Measurements from ENCODE around the gene CD300LB. TPM values are rescaled to one million over a fixed set of nuclear protein-coding genes. Genes with fewer than 3 reads are reported as not detected.
"Not testable (repeated sequence)": the region's sequence is repeated elsewhere in the genome, so short reads cannot be mapped to it uniquely, and the experiment has no call there.

Gene CD300LB
- total and polyA plus RNA-seq, 10 of the 15 experiments (the other 5 are each of a cell fraction or from before 2014, with no cell fraction given): 0.08 to 0.57 (median 0.25) TPM; not detected in 4

GRCh38 chr17:74558882-74559519 is 27.7 kb upstream of the CD300LB start (continued):
- TF ChIP-seq PBX3 (IDR thresholded peaks at IDR 0.05; ENCODE audit: insufficient replicate concordance, low read depth, low read length): no peak
- TF ChIP-seq SMAD5 (IDR thresholded peaks at IDR 0.05; ENCODE audit: low read depth): no peak
- no peak for TF ChIP-seq E2F8 (IDR thresholded peaks at IDR 0.05; ENCODE audit: low read depth, partially characterized antibody)
- no peak for TF ChIP-seq IKZF2 (IDR thresholded peaks at IDR 0.05)
- TF ChIP-seq RUNX3 (IDR thresholded peaks at IDR 0.05; ENCODE audit: low read length): no peak
- TF ChIP-seq LARP7 (IDR thresholded peaks at IDR 0.05): no peak
- TF ChIP-seq EP300 (IDR thresholded peaks at IDR 0.05; ENCODE audit: borderline replicate concordance in 1 of 2, control insufficient read depth in 1 of 2, low read depth in 2 of 2, low read length in 2 of 2): no peak
- no peak for TF ChIP-seq EED (IDR thresholded peaks at IDR 0.05; ENCODE audit: low read depth)

- H3K9me3 ChIP-seq (replicated peaks; ENCODE audit: control insufficient read depth, insufficient read depth, low read length); FAIRE-seq; H3K4me2 ChIP-seq (ENCODE audit: control insufficient read depth, insufficient read depth); DNase-seq (ENCODE audit: low read depth, low spot score); intact Hi-C loops (cut with micrococcal nuclease; ENCODE audit: unreplicated experiment); H3K79me2 ChIP-seq (ENCODE audit: control insufficient read depth, insufficient read depth, low read length); H4K20me1 ChIP-seq (ENCODE audit: control insufficient read depth, insufficient read depth); H3K27ac ChIP-seq (ENCODE audit: control insufficient read depth, insufficient read depth); ATAC-seq; H3K36me3 ChIP-seq (ENCODE audit: control insufficient read depth in 2 of 2, insufficient read depth in 2 of 2, low read length in 1 of 2); RAD21 ChIA-PET (ENCODE audit: unreplicated experiment); H3K9ac ChIP-seq (ENCODE audit: control insufficient read depth, insufficient read depth, low read length); H3K4me1 ChIP-seq (ENCODE audit: control insufficient read depth, insufficient read depth, low read length); H3K4me3 ChIP-seq; H2AFZ ChIP-seq (ENCODE audit: control insufficient read depth, low read depth, low read length); H3K27me3 ChIP-seq (replicated peaks in 1 of 2; ENCODE audit: control insufficient read depth in 2 of 2, insufficient read depth in 2 of 2, low read length in 1 of 2); CTCF ChIA-PET; POLR2A ChIA-PET; in situ Hi-C loops (cut with MboI); BruUV-seq (replicated peaks): not testable (repeated sequence)
- SMC1A ChIA-PET (ENCODE audit: uncharacterized antibody, unreplicated experiment): interaction anchor here (1.2 kb wide), 1 partner anchor 15 kb away, joined by 3 read pairs; no protein-coding TSS in a partner anchor
- WGBS (ENCODE audit: insufficient coverage, insufficient replicate concordance, low lambda C conversion rate, missing lambda C conversion rate): 0% methylated on average over 4 of the region's 4 CpGs
These were observed 27.1 kb upstream of the CD300LB start for GRCh38 chr17:74558402-74558801.

Measured in GM12878 (cell line).